SK-N-SH (cell line): ENCODE results near the gene USP40. TPM values are rescaled to one million over a fixed set of nuclear protein-coding genes. Genes with fewer than 3 reads are reported as not detected.

Experiments used
- CTCF ChIA-PET: fragments of 300-600, 350-600 bp; formaldehyde crosslinking; extraction: SDS; loops from one replicate; lab custom pipeline; 2021; lab: Yijun Ruan, JAX
- POLR2A ChIA-PET: fragments of 350-600 bp; sonication (Branson Sonifier 250); formaldehyde crosslinking; extraction: SDS; loops from one replicate; lab custom pipeline; 2020; ENCODE audit warnings: antibody characterized with exemption, inconsistent platforms; lab: Yijun Ruan, JAX
- DNase-seq: peaks from one replicate; pipeline ENCODE4 v3.0.0; 2012
- H2AFZ ChIP-seq: fragments of 200-600 bp; sonication (generic); 2 replicates; pipeline ENCODE4 v1.8.1; 2016; ENCODE audit warnings: antibody characterized with exemption, mild to moderate bottlenecking, low read depth
- H3F3A ChIP-seq: fragments of 200-600 bp; sonication (generic); replicated peaks from 2 replicates; pipeline ENCODE3; 2016; ENCODE audit warnings: antibody characterized with exemption, mild to moderate bottlenecking; ENCODE audit not compliant: insufficient read depth
- H3K27ac ChIP-seq, 2 experiments: fragments of 200-500 bp in 1 of 2; fragments of 200-600 bp in 1 of 2; sonication (Bioruptor generic) in 1 of 2; sonication (generic), shearing (Covaris generic) in 1 of 2; 2 replicates each; pipeline versions ENCODE4 v1.5.1 to v1.6.1; 2014 to 2016; ENCODE audit warnings: low read depth in 2 of 2, inconsistent platforms in 1 of 2, low read length in 1 of 2, mild to moderate bottlenecking in 1 of 2, mixed read lengths in 1 of 2
- H3K27me3 ChIP-seq: fragments of 200-600 bp; sonication (generic), shearing (Covaris generic); 2 replicates; pipeline ENCODE4 v1.6.1; 2016; ENCODE audit warnings: mixed run types; ENCODE audit not compliant: insufficient read depth
- H3K36me3 ChIP-seq, 2 experiments: fragments of 200-500 bp in 1 of 2; fragments of 200-600 bp in 1 of 2; sonication (Bioruptor generic) in 1 of 2; sonication (generic) in 1 of 2; replicated peaks in 1 of 2; 2 replicates each; pipeline versions ENCODE3 to v1.5.1; 2014 to 2016; ENCODE audit warnings: low read length in 1 of 2, mild to moderate bottlenecking in 1 of 2; ENCODE audit not compliant: insufficient read depth in 2 of 2, control insufficient read depth in 1 of 2
- H3K4me1 ChIP-seq, 2 experiments: fragments of 200-500 bp in 1 of 2; fragments of 200-600 bp in 1 of 2; sonication (Bioruptor generic) in 1 of 2; sonication (generic), shearing (Covaris generic) in 1 of 2; 2 replicates each; pipeline versions ENCODE4 v1.5.1 to v1.6.1; 2014 to 2016; ENCODE audit warnings: low read depth in 1 of 2, low read length in 1 of 2, mixed run types in 1 of 2; ENCODE audit not compliant: insufficient read depth in 2 of 2, control insufficient read depth in 1 of 2
- H3K4me2 ChIP-seq: fragments of 200-600 bp; sonication (generic), shearing (Covaris generic); 2 replicates; pipeline ENCODE4 v1.6.1; 2017; ENCODE audit warnings: mixed run types
- H3K4me3 ChIP-seq, 2 experiments: fragments of 200-500 bp in 1 of 2; fragments of 200-600 bp in 1 of 2; sonication (Bioruptor generic) in 1 of 2; sonication (generic), shearing (Covaris generic) in 1 of 2; 2 replicates each; pipeline versions ENCODE4 v1.5.1 to v1.8.1; 2014 to 2016; ENCODE audit warnings: low read depth in 2 of 2, inconsistent platforms in 1 of 2, low read length in 1 of 2, mild to moderate bottlenecking in 1 of 2, mixed read lengths in 1 of 2, moderate library complexity in 1 of 2
- H3K79me2 ChIP-seq: fragments of 200-600 bp; sonication (generic); 2 replicates; pipeline ENCODE4 v1.8.1; 2017; ENCODE audit warnings: mild to moderate bottlenecking; ENCODE audit not compliant: insufficient read depth
- H3K9ac ChIP-seq: fragments of 200-600 bp; sonication (generic); 2 replicates; pipeline ENCODE4 v1.6.1; 2017; ENCODE audit warnings: mixed run types
- H3K9me2 ChIP-seq: fragments of 200-600 bp; sonication (generic); 2 replicates; pipeline ENCODE4 v1.6.1; 2017; ENCODE audit warnings: mixed run types
- H3K9me3 ChIP-seq: fragments of 200-600 bp; sonication (generic); 2 replicates; pipeline ENCODE4 v1.6.1; 2017; ENCODE audit warnings: mixed run types, mild to moderate bottlenecking, moderate library complexity
- H4K20me1 ChIP-seq: fragments of 200-600 bp; sonication (generic); 2 replicates; pipeline ENCODE4 v1.6.1; 2017; ENCODE audit warnings: mild to moderate bottlenecking, mixed run types; ENCODE audit not compliant: insufficient read depth
- CHD2 ChIP-seq: fragments of 150-350 bp; IDR thresholded peaks from 2 replicates; pipeline ENCODE4 v1.6.1; 2018; ENCODE audit warnings: low read length; ENCODE audit not compliant: partially characterized antibody
- CTCF ChIP-seq: fragments of 200-600 bp; sonication (generic); IDR thresholded peaks from 2 replicates; pipeline ENCODE4 v1.6.1; 2017; ENCODE audit warnings: antibody characterized with exemption, mild to moderate bottlenecking, moderate library complexity
- EP300 ChIP-seq, 2 experiments: IDR thresholded peaks; 2 replicates each; pipeline versions ENCODE4 v1.4.0 to v1.6.1; 2012; ENCODE audit warnings: borderline replicate concordance in 1 of 2, low read depth in 1 of 2, low read length in 1 of 2
- FOXM1 ChIP-seq: IDR thresholded peaks from 2 replicates; pipeline ENCODE4 v1.4.0; 2012; ENCODE audit warnings: low read depth, mild to moderate bottlenecking
- GABPA ChIP-seq: IDR thresholded peaks from 2 replicates; pipeline ENCODE4 v1.4.0; 2012; ENCODE audit warnings: low read depth, mild to moderate bottlenecking
- GATA2 ChIP-seq: sonication (generic); formaldehyde crosslinking; IDR thresholded peaks from 2 replicates; pipeline ENCODE4 v1.5.0; 2020; ENCODE audit warnings: mild to moderate bottlenecking, missing genetic modification reagents
- IRF3 ChIP-seq: fragments of 150-350 bp; IDR thresholded peaks from 2 replicates; pipeline ENCODE4 v1.6.1; 2016; ENCODE audit warnings: mild to moderate bottlenecking, low read depth, low read length
- JUND ChIP-seq: IDR thresholded peaks from 2 replicates; pipeline ENCODE4 v1.4.0; 2012
- MAX ChIP-seq: IDR thresholded peaks from 2 replicates; pipeline ENCODE4 v1.4.0; 2012; ENCODE audit warnings: low read depth
- POLR2AphosphoS5 ChIP-seq: IDR thresholded peaks from 2 replicates; pipeline ENCODE4 v1.6.1; 2012; ENCODE audit warnings: low read depth, low read length
- RCOR1 ChIP-seq: fragments of 150-350 bp; IDR thresholded peaks from 2 replicates; pipeline ENCODE4 v1.6.1; 2017; ENCODE audit warnings: antibody characterized with exemption, low read length
- RFX5 ChIP-seq: IDR thresholded peaks from 2 replicates; pipeline ENCODE4 v1.6.1; 2012; ENCODE audit warnings: mild to moderate bottlenecking, improper control_type of control experiment, low read length
- RXRA ChIP-seq: IDR thresholded peaks from 2 replicates; pipeline ENCODE4 v1.4.0; 2012; ENCODE audit warnings: low read depth, mild to moderate bottlenecking, borderline replicate concordance
- TAF1 ChIP-seq: IDR thresholded peaks from 2 replicates; pipeline ENCODE4 v1.6.1; 2012; ENCODE audit warnings: low read depth, mild to moderate bottlenecking, low read length, moderate library complexity, borderline replicate concordance
- TCF12 ChIP-seq: IDR thresholded peaks from 2 replicates; pipeline ENCODE4 v1.4.0; 2012
- USF1 ChIP-seq: IDR thresholded peaks from 2 replicates; pipeline ENCODE4 v1.4.0; 2012; ENCODE audit warnings: low read depth, borderline replicate concordance
- USF2 ChIP-seq: fragments of 150-350 bp; IDR thresholded peaks from 2 replicates; pipeline ENCODE4 v1.6.1; 2017; ENCODE audit warnings: antibody characterized with exemption, low read length, low read depth, borderline replicate concordance
- ZBTB33 ChIP-seq: IDR thresholded peaks from 2 replicates; pipeline ENCODE4 v1.4.0; 2012; ENCODE audit warnings: low read depth, borderline replicate concordance
- WGBS: methylation state at CpG from one replicate; pipeline ENCODE4 v1.1.6; 2017; ENCODE audit warnings: low lambda C conversion rate; 5-methylcytosine and 5-hydroxymethylcytosine counted together
- polyA plus RNA-seq, 3 experiments: library from polyadenylated mRNA; depleted of rRNA; stranded (reverse); fragments of >200 nt; gene quantifications; 2 replicates each; pipeline ENCODE4 v1.2.3, GENCODE V29; 2012

USP40 gene
- polyA plus RNA-seq, 1 of the 3 experiments (the other 2 are of a cell fraction) = 37.0 TPM

- Histone ChIP-seq H3K27me3 (no peaks in the 10 kb centered on the region), H3K9me2 (no peaks in the 10 kb centered on the region), H3K79me2 (peaks cover 5% of the 10 kb centered on the region; the same call in 1 of the 2 replicates), H3K4me3 (no peak overlapping the region), H4K20me1 (no peaks in the 10 kb centered on the region), H3K36me3 (peaks cover 37 to 57% of the 10 kb centered on the region in 2 experiments), H3K27ac (no peak overlapping the region), H3F3A (no peaks in the 10 kb centered on the region), H3K4me2 (no peak overlapping the region), H2AFZ (no peak overlapping the region), H3K9ac (no peak overlapping the region), H3K9me3 (no peaks in the 10 kb centered on the region), H3K4me1 (peaks cover 0 to 1% of the 10 kb centered on the region in 2 experiments; a peak in 3 of 4 replicates)
- no peak for DNase-seq
- ChIA-PET POLR2A (no interaction called here), CTCF (interaction anchor here (1.1 kb wide), 1 partner anchor 231 kb away, joined by 3 read pairs; no protein-coding TSS in a partner anchor)
- WGBS = 92% methylated on average over 19 of the region's 21 CpGs
- TF ChIP-seq FOXM1 (no peak), TAF1 (no peak), RCOR1 (no peak), EP300 (IDR thresholded peaks at IDR 0.05; ENCODE audit: borderline replicate concordance in 1 of 2, low read depth in 1 of 2, low read length in 1 of 2) (no peak), USF2 (no peak), GATA2 (CRISPR knock-in tag) (no peak), CHD2 (no peak), JUND (no peak), RXRA (no peak), ZBTB33 (no peak)
Measured at GRCh38 chr2:233480490-233481202, 85.9 kb downstream of the USP40 start.

GRCh38 chr2:233479616-233480489 is 86.7 kb downstream of the USP40 start:
- Histone ChIP-seq H3K27ac (no peak overlapping the region), H3K9ac (no peak overlapping the region), H2AFZ (no peak overlapping the region), H3K36me3 (peaks cover 29 to 52% of the 10 kb centered on the region in 2 experiments), H3K27me3 (no peaks in the 10 kb centered on the region), H3K9me2 (no peaks in the 10 kb centered on the region), H4K20me1 (no peaks in the 10 kb centered on the region), H3K79me2 (no peaks in the 10 kb centered on the region), H3K9me3 (no peaks in the 10 kb centered on the region), H3K4me1 (no peaks in the 10 kb centered on the region; a peak in 1 of 4 replicates), H3K4me2 (no peak overlapping the region), H3K4me3 (no peak overlapping the region), H3F3A (no peaks in the 10 kb centered on the region)
- ChIA-PET POLR2A (no interaction called here), CTCF (interaction anchor here (1.1 kb wide), 1 partner anchor 232 kb away, joined by 3 read pairs; no protein-coding TSS in a partner anchor)
- 95% methylated on average over 24 of the region's 27 CpGs for WGBS
- DNase-seq = no peak
- TF ChIP-seq MAX (no peak), TCF12 (no peak), IRF3 (no peak), GABPA (no peak), TAF1 (no peak), RFX5 (no peak), USF1 (no peak), POLR2AphosphoS5 (no peak), JUND (no peak), CTCF (no peak), CHD2 (no peak), FOXM1 (no peak)
